Measurements from ENCODE around the gene THNSL1. TPM values are rescaled to one million over a fixed set of nuclear protein-coding genes. Genes with fewer than 3 reads are reported as not detected.

THNSL1 gene
- total RNA-seq, 1 experiment from 2014 or later, result 7.3 TPM

DNA sequence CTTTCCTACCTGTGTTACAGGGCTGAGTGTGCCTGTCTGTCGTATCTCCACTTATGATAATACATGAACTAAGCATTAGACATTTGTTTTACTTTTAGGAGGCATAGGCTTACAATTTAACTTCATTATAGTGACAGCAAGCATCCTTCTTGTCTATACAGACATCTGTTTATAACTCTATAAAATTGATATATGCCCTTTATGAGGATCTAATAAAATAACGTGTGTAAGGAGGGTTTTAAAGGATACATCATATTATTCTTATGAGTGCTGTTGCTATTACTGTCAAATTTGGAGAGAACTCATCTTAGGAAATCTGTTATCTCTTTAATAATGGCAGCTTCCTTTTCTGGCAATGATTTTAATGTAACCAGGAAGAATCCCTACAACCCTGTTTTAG lies 21.9 kb downstream of the THNSL1 start:
- no peaks in the 10 kb centered on the region for H3K9me3 ChIP-seq
- H3K4me3 ChIP-seq, result no peak overlapping the region
- peaks cover 13% of the 10 kb centered on the region for H3K27me3 ChIP-seq
- no peak for DNase-seq
- no peaks in the 10 kb centered on the region for H3K36me3 ChIP-seq

DNA sequence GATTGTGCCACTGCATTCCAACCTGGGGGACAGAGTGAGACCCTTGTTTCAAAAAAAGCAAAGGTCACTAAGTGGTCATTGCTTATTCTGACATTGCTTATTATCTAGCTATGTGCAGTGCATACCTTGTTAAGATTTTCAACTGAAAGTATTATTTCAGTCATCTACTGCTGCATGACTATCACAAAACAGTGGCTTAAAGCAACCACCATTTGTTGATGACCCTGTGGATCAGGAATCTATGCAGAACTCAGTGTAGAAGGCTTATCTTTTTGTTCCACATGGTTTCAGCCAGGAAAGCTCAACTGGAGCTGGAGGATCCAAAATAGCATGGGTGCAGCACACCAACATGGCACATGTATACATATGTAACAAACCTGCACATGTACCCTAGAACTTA lies 23.1 kb downstream of the THNSL1 start:
- no peak for DNase-seq
- H3K9me3 ChIP-seq, result no peaks in the 10 kb centered on the region
- peaks cover 20% of the 10 kb centered on the region for H3K27me3 ChIP-seq
- H3K4me3 ChIP-seq, result no peak overlapping the region
- H3K36me3 ChIP-seq, result no peaks in the 10 kb centered on the region

DNA sequence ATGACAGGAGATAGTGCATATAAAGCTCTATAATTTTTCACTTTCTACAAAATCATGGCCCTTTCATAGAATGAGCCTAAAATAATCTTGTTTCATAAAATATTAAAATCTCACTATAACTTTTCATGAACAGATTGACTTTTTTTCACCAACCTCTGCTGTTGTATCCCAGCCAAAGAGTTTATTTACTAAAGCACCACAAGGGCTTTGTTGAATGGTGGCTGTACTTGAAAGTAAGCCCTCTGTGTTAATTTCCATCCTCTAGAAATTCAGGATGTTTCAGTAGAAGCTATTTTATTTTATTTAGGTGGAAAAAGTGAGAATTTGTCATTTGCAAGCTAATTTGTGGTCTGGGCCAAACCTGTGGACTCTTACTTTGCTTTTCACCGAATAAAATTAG lies 30.2 kb downstream of the THNSL1 start:
- H3K36me3 ChIP-seq, result no peaks in the 10 kb centered on the region
- no peak overlapping the region for H3K4me3 ChIP-seq
- H3K9me3 ChIP-seq, result no peaks in the 10 kb centered on the region
- peaks cover 14% of the 10 kb centered on the region for H3K27me3 ChIP-seq
- no peak for DNase-seq

DNA sequence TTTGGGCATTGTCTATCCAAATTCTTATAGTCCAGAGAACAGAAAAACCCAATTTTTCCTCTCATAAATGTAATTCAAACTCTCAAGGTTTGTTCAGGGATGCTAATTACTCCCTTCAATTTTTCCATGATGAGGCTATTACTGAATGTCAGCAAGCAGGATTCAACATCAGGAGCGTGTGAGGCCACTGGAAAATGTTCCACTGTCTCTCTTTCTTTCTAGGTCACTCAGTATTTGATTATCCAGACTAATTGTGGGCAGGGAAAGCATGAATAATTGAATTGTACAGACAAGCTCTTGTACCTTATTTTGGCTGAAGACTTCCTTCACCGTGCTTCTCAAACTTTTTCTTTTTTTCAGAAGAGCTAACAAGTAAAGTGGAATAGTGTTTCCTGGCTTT lies 30.7 kb downstream of the THNSL1 start:
- no peak for DNase-seq

DNA sequence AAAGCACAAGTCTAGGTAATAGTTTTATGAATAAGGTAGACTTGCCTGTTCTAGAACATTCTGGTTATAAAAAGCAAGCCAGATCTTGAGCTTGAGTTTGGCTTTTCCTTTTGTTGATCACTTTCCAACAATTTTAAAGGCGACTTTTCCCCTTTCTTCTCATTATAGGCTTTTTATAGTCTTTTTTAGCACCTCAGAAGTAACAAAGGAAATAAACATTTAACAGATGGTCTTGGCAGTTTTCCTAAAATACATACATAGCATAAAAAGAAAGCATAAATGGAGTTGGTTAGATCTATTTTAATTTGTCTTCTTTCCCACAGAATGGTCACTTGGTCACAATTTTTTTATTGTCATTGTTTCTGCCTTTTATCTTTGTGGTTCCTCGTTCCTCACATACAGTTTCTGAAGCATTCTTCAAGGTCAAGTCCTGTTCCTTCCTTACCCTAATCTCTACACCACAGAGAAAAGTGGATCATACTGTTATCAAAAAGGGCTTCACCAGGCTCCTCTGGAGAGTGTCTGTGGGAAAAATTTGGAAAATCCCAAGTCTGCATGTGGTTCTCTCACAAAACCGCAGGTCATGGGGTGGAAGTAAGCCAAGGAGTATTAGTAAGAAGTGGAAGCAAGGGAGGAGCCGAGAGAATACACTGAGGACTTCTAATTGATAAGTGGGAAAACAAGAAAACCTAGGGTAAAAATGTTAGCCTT lies 31.3 kb downstream of the THNSL1 start:
- peaks cover 11% of the 10 kb centered on the region for H3K27me3 ChIP-seq
- DNase-seq, result peak; percentile 28

More for the DNA sequence above, 30.7 kb downstream of the THNSL1 start:
- Histone ChIP-seq H3K27me3 (peaks cover 11% of the 10 kb centered on the region), H3K9me3 (no peaks in the 10 kb centered on the region), H3K4me3 (no peak overlapping the region), H3K36me3 (no peaks in the 10 kb centered on the region)

DNA sequence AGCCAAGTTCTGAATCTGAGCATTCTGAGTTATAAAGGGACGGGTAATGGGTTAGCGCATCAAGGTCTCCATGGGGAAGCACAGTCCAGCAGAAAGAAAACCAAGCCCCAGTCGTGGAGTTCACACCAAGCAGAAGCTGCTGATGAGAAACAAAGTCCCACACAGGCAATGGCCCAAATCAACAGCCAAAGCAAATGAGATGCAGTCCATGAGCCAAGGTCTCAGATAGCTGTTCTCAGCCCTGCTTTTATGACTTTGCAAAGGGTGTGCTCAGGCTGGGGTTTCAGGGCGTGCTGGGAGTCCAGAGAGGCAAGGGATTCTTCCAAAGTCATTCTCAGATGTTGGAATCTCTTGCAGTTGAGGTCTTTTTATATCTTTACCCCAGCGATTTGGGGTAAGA lies 32.0 kb downstream of the THNSL1 start:
- no peak for DNase-seq
- H3K4me3 ChIP-seq, result no peak overlapping the region
- H3K9me3 ChIP-seq, result no peaks in the 10 kb centered on the region
- H3K27me3 ChIP-seq, result peaks cover 9% of the 10 kb centered on the region
- H3K36me3 ChIP-seq, result no peaks in the 10 kb centered on the region

More for the DNA sequence above, 31.3 kb downstream of the THNSL1 start:
- Histone ChIP-seq H3K36me3 (no peaks in the 10 kb centered on the region), H3K4me3 (no peak overlapping the region), H3K9me3 (no peaks in the 10 kb centered on the region)

DNA sequence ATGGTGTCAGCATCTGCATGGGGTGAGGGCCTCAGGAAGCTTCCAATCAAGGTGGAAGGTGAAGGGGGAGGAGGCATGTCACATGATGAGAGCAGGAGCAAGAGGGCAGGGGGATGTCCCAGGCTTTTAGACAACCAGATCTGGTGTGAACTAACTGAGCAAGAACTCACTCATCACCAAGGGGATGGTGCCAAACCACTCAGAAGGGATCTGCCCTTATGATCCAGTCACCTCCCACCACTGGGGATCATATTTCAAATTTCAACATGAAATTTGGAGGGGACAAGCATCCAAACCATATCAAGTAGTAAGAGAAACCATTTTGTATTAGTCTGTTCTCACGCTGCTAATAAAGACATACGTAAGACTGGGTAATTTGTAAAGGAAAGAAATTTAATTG lies 33.6 kb downstream of the THNSL1 start:
- no peaks in the 10 kb centered on the region for H3K36me3 ChIP-seq
- H3K4me3 ChIP-seq, result no peak overlapping the region
- DNase-seq, result peak; percentile 9
- no peaks in the 10 kb centered on the region for H3K9me3 ChIP-seq
- 0 out of 2 replicates have a peak, but pooled peaks cover 4% of the 10 kb centered on the region for H3K27me3 ChIP-seq

DNA sequence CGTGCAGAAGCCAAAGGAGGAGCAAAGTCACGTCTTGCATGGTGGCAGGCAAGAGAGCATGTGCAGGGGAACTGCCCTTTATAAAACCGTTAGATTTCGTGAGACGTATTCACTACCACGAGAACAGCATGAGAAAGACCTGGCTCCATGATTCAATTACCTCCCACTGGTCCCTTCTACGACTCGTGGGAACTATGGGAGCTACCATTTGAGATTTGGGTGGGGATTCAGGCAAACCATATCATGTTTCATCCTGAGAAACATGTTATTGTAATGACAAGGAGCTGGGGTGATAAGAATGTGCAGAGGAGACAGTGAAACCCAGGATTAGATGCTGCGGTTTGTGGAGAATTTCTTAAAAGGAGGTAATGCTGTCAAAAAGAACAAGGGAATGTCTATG lies 34.0 kb downstream of the THNSL1 start:
- H3K4me3 ChIP-seq, result no peak overlapping the region
- H3K27me3 ChIP-seq, result 0 out of 2 replicates have a peak, but pooled peaks cover 4% of the 10 kb centered on the region
- no peaks in the 10 kb centered on the region for H3K9me3 ChIP-seq
- no peaks in the 10 kb centered on the region for H3K36me3 ChIP-seq
- no peak for DNase-seq

DNA sequence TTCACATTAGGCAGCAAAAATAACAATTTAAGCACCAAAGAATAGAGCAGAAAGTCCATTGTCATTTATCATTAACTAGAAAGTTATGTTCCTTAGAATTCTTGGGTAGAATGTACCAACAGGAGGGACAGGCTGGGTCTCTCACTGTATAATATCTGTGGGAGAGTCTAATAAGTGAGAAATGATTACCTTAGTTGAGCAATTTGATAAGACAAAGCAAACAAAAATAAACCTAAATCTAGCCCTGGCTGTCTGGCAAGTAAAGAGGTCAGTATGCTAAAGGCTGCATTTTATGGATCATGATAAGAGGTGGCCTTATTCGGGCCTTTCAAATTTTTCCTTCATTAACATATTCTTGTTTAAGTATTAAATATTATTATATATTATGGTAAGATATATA lies 35.6 kb downstream of the THNSL1 start:
- DNase-seq, result no peak
- 0 out of 2 replicates have a peak, but pooled peaks cover 4% of the 10 kb centered on the region for H3K27me3 ChIP-seq
- no peaks in the 10 kb centered on the region for H3K36me3 ChIP-seq
- H3K9me3 ChIP-seq, result no peaks in the 10 kb centered on the region
- no peak overlapping the region for H3K4me3 ChIP-seq

DNA sequence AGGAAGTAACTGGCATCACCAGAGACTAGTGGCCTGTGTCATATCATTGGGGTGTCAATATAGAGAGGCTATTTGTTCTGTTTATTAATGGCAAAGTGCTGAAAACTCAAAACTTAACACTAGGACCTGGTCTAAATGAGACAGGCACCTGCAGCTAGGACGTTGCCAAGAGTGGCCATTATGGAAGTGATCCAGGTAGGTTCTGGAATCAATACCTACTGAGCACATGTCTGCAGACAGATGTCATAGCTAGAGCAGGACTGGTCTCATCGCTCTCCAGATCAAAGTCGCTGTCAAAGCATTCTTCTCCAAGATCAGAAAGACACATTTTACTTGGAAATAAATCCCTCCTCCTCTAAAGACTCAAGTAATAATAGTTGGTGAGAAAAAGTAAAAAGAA lies 40.3 kb downstream of the THNSL1 start:
- H3K4me3 ChIP-seq, result no peak overlapping the region
- DNase-seq, result no peak
- H3K9me3 ChIP-seq, result no peaks in the 10 kb centered on the region
- H3K27me3 ChIP-seq, result no peaks in the 10 kb centered on the region
- H3K36me3 ChIP-seq, result no peaks in the 10 kb centered on the region

DNA sequence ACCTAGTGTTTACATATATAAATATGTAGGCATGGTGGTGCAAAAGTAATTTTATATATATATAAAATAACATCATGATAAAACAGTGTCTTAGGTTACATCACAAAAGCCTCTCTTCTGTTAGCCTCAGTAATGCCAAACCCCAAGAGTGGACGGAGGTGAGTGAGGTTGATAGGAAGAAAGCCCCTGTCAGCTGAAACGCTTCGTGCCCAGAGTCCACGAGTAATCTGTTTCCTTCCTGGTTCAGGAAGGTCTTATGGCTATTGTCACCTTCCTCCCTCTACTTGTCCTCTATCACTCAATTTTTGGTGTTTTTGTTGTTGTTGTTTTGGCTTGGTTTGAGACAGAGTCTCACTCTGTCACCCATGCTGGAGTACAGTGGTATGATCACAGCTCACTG lies 41.5 kb downstream of the THNSL1 start:
- no peak for DNase-seq
- H3K4me3 ChIP-seq, result no peak overlapping the region
- H3K9me3 ChIP-seq, result no peaks in the 10 kb centered on the region
- H3K27me3 ChIP-seq, result no peaks in the 10 kb centered on the region
- no peaks in the 10 kb centered on the region for H3K36me3 ChIP-seq

DNA sequence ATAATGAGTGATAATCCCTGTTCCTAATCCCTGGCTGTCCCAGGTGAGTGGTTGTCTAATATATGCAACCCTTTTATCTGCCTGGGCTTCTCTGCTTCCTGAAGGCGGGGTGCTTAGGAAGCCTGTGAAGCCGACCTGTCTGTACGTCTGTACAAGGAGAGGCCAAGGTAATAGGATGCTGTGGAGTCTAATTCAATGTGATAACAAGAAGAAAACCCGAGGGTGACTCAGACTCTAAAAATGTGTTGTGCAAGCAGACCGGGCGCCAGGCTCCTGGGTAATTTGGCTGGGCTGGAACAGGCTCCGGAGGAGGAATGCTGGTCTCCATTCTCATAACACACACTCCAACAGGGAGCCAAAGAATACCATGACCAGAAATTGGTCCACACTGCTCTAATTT lies 43.6 kb downstream of the THNSL1 start:
- Histone ChIP-seq H3K36me3 (no peaks in the 10 kb centered on the region), H3K4me3 (no peak overlapping the region), H3K27me3 (no peaks in the 10 kb centered on the region), H3K9me3 (no peaks in the 10 kb centered on the region)
- DNase-seq, result peak; percentile 81

DNA sequence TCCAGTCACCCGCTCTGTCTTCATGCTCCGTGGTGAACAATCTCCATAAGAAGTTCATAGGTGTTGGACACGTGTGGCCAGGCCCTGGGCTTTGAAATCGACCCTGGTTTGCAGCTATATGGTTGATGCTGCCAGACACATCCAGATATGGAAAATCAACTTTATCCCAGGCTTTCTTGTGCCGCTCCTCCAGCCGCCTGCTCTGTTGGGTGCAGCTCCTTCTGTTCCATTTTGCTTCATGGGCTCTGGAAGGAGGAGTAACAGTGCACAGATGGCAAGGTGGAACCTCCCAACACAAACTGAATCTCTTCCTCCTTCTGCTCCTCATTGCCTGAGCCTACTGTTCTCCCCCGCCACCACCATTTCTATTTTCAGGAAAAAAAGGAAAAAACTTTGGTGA lies 44.7 kb downstream of the THNSL1 start:
- H3K36me3 ChIP-seq, result no peaks in the 10 kb centered on the region
- H3K27me3 ChIP-seq, result no peaks in the 10 kb centered on the region
- DNase-seq, result no peak
- no peak overlapping the region for H3K4me3 ChIP-seq
- no peaks in the 10 kb centered on the region for H3K9me3 ChIP-seq

DNA sequence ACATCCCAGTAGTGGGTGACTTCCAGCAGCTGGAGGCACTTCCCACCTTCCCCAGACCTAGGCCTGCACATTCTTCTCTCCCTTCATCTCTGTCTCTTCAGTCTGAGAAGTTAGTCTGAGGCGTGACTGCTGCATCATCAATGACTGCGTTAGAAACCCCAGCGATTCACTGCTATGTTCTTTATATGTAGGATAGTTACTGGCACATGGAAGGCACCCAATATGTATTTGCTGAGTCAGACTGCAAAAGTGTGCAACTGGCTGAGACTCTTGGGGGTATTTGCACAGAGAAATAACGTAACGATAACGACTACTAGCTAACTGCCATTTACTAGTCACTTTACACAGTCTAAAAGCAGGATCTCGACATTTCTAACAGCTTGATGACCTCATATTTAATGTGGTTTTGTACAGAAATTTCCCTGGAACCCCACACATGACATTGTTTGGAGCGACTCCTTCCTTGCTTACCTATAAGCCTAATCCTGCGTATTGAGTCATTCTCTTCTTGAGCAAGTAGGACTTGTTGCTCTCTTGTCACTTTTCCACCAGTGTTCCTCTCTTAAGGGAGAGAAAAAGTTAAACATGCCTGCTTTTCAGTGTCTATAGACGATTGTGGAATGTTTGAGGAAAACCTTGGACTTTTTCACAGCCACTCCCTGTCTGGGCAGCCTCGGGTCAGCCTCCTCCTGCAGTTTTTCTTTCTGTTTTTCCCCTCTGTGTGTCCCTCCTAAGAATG lies 45.5 kb downstream of the THNSL1 start:
- peak; percentile 9 for DNase-seq
- H3K4me3 ChIP-seq, result no peak overlapping the region
- no peaks in the 10 kb centered on the region for H3K27me3 ChIP-seq
- no peaks in the 10 kb centered on the region for H3K9me3 ChIP-seq
- no peaks in the 10 kb centered on the region for H3K36me3 ChIP-seq

DNA sequence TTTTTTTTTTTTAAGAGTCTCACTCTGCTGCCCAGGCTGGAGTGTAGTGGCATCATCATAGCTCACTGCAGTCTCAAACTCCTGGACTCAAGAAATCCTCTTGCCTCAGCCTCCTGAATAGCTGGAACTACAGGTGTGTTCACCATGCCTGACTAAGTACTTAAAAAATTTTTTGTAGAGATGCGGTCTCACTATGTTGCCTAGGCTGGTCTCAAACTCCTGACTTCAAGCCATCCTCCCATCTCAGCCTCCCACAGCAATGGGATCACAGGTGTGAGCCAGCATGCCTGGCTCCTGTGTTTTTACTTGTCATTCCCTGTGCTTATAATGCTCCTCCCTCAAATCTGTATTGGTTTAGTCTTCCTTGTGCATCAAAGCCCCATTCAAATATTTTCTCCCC lies 46.7 kb downstream of the THNSL1 start:
- no peak for DNase-seq
- Histone ChIP-seq H3K4me3 (no peak overlapping the region), H3K36me3 (no peaks in the 10 kb centered on the region), H3K9me3 (no peaks in the 10 kb centered on the region), H3K27me3 (no peaks in the 10 kb centered on the region)

DNA sequence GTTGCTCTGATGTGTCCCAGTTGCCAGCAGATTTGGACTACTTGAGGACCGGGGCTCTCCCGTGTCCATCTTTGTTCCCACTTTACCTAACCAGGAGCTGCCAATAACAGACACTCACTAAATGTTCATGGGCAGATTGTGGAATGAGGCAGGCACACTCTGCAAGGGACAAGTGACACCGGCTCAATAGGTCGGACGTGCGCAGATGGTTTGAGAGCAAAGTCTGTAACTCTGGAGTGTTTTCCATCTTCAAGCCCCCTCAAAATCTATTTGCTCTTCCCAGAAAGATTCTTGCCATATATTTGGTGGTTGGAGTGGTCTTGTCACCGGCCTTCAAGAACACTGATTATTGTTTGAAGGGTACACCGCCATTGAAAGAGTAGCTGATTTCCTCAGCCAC lies 47.2 kb downstream of the THNSL1 start:
- Histone ChIP-seq H3K36me3 (no peaks in the 10 kb centered on the region), H3K4me3 (no peak overlapping the region), H3K27me3 (no peaks in the 10 kb centered on the region), H3K9me3 (no peaks in the 10 kb centered on the region)
- no peak for DNase-seq

DNA sequence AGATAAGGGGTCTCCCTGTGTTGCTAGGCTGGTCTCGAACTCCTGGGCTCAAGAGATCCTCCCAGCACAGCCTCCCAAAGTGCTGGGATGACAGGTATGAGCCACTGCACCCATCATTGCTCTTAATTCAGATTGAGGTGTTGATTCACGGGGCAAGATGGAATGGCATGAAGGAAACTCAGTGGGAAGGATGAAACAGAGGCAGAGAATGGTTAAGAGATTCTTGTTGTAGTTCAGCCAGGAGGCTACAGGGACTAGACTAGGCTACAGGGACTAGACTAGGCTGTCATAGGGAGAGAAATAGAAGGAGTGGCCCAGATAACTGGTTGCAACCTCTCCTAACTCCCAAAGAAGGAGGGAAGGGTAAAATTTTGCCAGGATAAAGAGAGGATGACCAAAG lies 48.0 kb downstream of the THNSL1 start:
- no peak for DNase-seq
- H3K4me3 ChIP-seq, result no peak overlapping the region
- no peaks in the 10 kb centered on the region for H3K9me3 ChIP-seq
- H3K27me3 ChIP-seq, result no peaks in the 10 kb centered on the region
- no peaks in the 10 kb centered on the region for H3K36me3 ChIP-seq

Data from MG63 (cell line).